HG03095 (cell line): ENCODE results near the gene RIOX2.

Source experiments
- ATAC-seq: cut with Tn5 transposase; IDR thresholded peaks from one replicate; pipeline ENCODE4 v1.9.1; 2021; ENCODE audit warnings: moderate library complexity; ENCODE audit not compliant: unreplicated experiment

RIOX2 gene

DNA sequence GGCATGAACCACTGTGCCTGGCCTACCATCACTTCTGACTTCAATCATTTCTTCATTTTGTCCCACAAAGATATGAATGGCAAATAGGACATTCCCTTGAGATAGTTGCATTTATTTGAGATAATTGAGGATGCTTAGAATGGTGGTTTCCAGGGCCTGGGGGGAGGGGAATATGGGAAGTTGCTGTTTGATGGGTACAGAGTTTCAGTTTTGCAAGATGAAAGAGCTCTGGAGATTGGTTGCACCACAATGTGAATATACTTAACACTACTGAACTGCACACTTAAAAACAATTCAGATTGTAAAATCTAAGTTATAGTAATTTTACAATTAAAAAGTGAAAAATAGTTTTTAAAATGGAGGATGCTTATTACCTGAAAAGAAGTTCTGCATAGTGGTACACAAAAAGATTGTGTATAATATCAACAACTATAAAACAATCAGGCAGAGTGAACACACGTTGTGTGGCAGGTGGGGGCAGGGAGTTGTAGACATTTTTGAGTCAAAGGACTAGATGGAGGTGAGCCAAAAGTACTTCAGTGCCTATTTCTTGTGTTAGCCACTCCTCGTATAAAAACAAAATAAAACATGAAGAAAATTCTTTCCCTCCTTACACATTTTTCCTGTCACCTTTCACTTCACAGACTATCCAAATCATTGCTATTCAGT is 18.5 kb upstream of the RIOX2 start:
- ATAC-seq: no peak

DNA sequence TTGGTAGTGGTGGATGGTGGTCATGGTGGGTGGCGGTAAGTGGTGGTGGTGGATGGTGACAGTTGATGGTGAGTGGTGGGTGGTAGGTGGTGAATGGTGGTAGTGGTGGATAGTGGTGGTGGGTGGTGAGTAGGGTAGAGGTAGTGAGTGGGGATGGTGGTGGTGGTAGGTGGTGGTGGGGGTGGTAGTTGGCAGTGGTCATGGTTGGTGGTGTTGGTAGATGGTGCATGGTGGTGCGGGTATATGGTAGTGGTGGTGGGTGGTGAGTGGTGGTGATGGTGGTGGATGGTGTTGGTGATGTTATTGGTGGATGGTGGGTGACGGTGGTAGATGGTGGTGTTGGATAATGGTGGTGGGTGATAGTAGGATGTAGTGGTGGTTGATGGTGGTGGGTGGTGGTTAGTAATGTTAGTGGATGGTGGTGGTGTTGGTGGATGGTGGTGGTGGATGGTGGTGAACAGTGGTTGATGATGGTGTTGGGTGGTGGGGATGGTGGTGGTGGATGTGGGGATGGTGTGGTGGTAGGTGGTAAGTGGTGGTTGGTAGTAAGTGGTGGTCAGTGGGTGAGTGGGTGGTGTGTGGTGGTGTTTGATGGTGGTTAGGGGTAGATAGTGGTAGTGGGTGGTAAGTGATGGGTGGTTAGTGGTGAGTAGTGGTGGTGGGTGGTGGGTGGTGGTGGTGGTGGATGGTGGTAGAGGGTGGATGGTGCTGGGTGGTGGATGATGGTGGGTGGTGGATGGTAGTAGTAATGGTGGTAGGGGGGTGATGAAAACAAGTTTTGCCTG is 16.7 kb upstream of the RIOX2 start:
- ATAC-seq: no peak

GRCh38 chr3:97987306-97987705 is 15.1 kb upstream of the RIOX2 start:
- no peak for ATAC-seq

DNA sequence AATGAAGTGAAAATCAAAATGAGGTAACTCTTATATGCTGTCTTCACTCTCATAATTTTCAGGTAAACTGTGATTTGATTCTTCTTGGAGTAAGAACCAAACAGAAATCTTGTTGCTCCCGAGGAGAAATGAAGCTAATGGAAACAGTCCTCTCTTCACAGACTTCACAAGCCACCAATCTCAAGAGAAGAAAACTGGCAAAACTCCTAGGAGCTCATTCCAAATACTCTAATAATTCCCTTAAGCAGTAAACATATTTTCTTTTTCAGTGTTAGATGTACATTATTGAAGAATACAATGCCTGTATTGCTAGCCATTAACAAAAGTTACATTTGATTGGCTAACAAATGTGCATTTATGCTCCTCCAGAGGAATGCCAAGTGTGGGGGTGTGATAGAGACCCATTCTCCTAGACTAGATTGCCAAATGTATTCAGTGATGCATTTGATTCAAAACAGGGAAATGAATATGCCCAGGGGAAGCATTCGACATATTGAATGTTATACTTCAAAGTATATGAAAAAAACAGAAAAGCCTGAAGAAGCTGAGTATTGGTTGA is 11.8 kb upstream of the RIOX2 start:
- ATAC-seq: no peak

- no peak for ATAC-seq
Measured at GRCh38 chr3:97981886-97982285, 9.7 kb upstream of the RIOX2 start.

DNA sequence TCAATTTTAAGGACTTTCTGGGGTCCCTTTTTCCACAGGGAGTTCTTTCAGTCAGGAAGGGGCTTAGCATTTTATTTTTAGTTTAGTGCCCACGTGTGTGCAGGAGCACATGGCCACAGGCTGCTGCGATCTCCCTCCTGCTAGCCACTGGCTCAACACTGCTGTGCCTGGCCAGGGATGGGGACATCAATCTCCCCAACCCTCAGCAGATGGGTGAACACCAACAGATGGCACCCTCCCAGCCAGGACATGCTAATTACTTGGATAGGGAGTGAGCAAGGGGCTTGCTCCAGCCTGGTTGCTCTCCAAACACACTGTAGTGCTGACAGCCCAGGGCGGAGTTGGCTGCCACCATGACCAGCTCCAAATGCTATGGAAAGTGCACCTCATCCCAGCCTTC is 7.4 kb upstream of the RIOX2 start:
- ATAC-seq: no peak

GRCh38 chr3:97975466-97975865 is 3.2 kb upstream of the RIOX2 start:
- ATAC-seq: no peak

GRCh38 chr3:97974996-97975395 is 2.8 kb upstream of the RIOX2 start:
- no peak for ATAC-seq

GRCh38 chr3:97972976-97973375 is 745 bp upstream of the RIOX2 start:
- no peak for ATAC-seq

DNA sequence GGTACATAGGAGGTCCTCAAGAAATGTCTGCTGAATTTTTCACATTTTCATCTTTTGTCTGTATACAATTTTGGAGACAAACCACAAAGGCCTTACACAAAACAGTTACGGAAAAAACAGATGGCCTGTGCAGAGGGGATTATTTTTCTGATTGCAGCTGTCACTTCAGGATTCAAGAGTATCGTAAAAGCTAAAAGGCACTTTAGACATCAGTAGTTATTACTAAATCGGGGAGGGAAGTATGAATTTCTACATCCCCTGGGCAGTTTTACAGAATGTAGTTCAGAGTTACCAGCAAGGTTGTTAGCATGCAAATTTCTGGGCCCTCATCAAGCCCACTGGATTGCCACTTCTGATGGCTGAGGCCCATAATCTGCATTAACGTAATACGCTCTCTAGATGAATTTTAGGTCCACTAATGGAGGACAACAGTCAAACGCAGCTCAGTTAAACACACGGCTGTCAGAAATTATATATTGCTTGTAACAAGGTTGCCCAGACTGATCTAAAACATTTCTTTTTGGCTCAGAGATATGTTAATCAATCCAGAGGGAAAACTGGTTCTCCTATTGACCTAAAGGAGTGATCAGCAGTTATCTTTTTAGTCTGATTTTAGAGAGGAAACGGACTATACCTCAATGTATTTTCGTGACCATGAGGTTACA is 1.1 kb downstream of the RIOX2 start:
- no peak for ATAC-seq

GRCh38 chr3:97970156-97970555 is 2.1 kb downstream of the RIOX2 start:
- no peak for ATAC-seq

DNA sequence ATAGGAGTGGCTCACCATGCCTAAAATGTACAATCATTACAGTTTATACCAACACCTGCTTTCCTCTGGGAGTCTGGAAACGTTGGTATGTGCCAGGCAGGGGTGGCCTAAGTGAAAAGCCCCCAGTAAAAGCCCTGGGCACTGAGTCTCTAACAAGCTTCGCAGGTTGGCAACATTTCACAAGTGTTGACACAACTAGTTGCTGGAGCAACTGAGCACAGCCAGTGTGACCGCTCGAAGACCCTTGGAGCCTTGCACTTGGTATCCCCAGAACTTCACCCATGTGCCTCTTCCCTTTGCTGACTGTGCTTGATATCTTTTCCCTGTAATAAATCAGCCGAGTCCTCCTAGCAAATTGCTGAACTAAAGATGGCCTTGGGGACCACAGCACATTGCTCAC is 2.7 kb downstream of the RIOX2 start:
- ATAC-seq: no peak

GRCh38 chr3:97968376-97968775 is 3.9 kb downstream of the RIOX2 start:
- ATAC-seq: no peak

- ATAC-seq: no peak
Measured at GRCh38 chr3:97967966-97968365, 4.3 kb downstream of the RIOX2 start.

GRCh38 chr3:97960993-97961766 is 11.1 kb downstream of the RIOX2 start:
- ATAC-seq: no peak

DNA sequence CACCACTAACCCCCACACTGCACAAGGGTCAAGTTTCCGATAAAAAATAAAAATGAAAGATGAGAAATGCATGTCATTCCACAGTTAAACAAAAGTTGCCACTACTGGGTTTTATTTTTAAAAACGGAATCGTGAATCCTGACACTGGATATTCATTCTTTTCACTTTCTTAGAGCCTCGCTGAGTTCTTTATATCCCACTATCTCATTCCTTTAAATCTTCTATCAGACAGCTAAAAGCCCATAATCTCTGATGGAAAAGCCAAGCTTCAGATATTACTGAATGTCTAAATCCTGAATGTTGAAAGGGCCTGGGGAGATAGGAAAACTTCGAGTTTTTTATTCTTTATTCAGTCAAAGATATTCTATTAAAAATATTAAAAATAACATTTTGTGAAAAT is 11.7 kb downstream of the RIOX2 start:
- no peak for ATAC-seq

DNA sequence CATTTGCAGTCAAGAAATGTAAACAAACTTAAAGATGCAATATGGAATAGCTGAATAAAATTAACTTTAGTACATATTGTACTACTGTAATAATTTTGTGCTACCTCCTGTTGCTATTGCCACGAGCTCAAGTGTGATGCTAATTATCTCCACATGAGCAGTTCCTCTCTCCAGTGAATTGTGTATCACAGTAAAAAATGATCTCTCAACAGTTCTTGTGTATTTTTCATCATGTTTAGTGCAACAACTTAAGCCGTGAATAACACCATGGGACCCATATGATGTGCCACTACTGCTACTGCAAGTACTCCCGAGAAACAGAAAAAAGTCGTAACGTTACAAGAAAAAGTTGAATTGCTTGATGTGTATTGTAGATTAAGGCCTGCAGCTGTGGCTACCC is 12.4 kb downstream of the RIOX2 start:
- no peak for ATAC-seq

DNA sequence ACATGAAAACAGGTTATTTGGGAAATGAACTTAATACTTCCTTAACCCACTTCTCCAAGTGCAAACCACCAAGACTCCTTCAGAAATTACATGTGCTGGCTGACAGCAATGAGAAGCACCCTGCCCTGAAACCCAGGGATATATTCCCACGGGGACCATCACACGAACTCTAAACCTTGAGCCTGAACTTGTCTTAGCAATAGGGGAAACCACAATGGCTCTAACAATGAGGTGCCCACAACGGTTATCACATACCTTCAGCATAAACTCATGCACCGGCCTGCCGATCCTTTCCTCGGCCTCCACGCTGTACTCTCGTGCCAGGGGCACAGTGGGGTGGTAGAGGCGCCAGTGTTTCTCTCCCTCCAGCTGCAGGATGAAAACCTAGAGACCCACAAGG is 13.4 kb downstream of the RIOX2 start:
- ATAC-seq: no peak

GRCh38 chr3:97958396-97958795 is 13.8 kb downstream of the RIOX2 start:
- no peak for ATAC-seq

GRCh38 chr3:97957617-97958311 is 14.5 kb downstream of the RIOX2 start:
- no peak for ATAC-seq
